ENCODE measurements around the gene TRAF3.

TRAF3 gene

GRCh38 chr14:102931580-102932285 lies 154.5 kb downstream of the TRAF3 start:
- no peaks in the 10 kb centered on the region for H3K9me3 Mint-ChIP-seq
- H3K4me3 Mint-ChIP-seq = no peak overlapping the region
- peaks cover 11 to 14% of the 10 kb centered on the region in 2 donors for H3K36me3 Mint-ChIP-seq
- DNase-seq (no peak), ATAC-seq (replicated peaks) (no peak)
- peaks cover 9 to 22% of the 10 kb centered on the region in 2 donors for H3K27me3 Mint-ChIP-seq
- H3K4me1 Mint-ChIP-seq = peaks cover 12 to 20% of the 10 kb centered on the region in 2 donors
- no peak overlapping the region for H3K27ac Mint-ChIP-seq

GRCh38 chr14:102932484-102933248 lies 155.4 kb downstream of the TRAF3 start:
- Mint-ChIP-seq H3K36me3 (peaks cover 15 to 21% of the 10 kb centered on the region in 2 donors), H3K27me3 (peaks cover 4 to 15% of the 10 kb centered on the region in 2 donors), H3K4me3 (no peak overlapping the region), H3K27ac (no peak overlapping the region), H3K4me1 (peaks cover 8 to 20% of the 10 kb centered on the region in 2 donors), H3K9me3 (no peaks in the 10 kb centered on the region)
- DNase-seq = no peak
- ATAC-seq (replicated peaks) = no peak

GRCh38 chr14:102933618-102934231 lies 156.5 kb downstream of the TRAF3 start:
- peaks cover 8 to 12% of the 10 kb centered on the region in 2 donors for H3K4me1 Mint-ChIP-seq

GRCh38 chr14:102935756-102936155 lies 158.5 kb downstream of the TRAF3 start:
- H3K27ac Mint-ChIP-seq = no peak overlapping the region
- H3K9me3 Mint-ChIP-seq = no peaks in the 10 kb centered on the region
- DNase-seq (no peak), ATAC-seq (replicated peaks) (no peak)
- H3K4me3 Mint-ChIP-seq = no peak overlapping the region
- peaks cover 23 to 37% of the 10 kb centered on the region in 2 donors for H3K36me3 Mint-ChIP-seq
- peaks cover 4 to 5% of the 10 kb centered on the region in 2 donors for H3K4me1 Mint-ChIP-seq
- peaks cover 1 to 3% of the 10 kb centered on the region in 2 donors for H3K27me3 Mint-ChIP-seq

More at GRCh38 chr14:102933618-102934231, 156.5 kb downstream of the TRAF3 start:
- no peaks in the 10 kb centered on the region for H3K9me3 Mint-ChIP-seq
- H3K27me3 Mint-ChIP-seq = peaks cover 4 to 7% of the 10 kb centered on the region in 2 donors
- no peak for ATAC-seq (replicated peaks)
- H3K4me3 Mint-ChIP-seq = no peak overlapping the region
- H3K27ac Mint-ChIP-seq = no peak overlapping the region
- H3K36me3 Mint-ChIP-seq = peaks cover 15 to 25% of the 10 kb centered on the region in 2 donors
- DNase-seq = no peak

GRCh38 chr14:102937331-102938175 lies 160.3 kb downstream of the TRAF3 start:
- ATAC-seq (replicated peaks) (no peak), DNase-seq (no peak)
- Mint-ChIP-seq H3K9me3 (no peaks in the 10 kb centered on the region), H3K27me3 (no peaks in the 10 kb centered on the region), H3K27ac (no peak overlapping the region), H3K4me1 (peaks cover 2 to 5% of the 10 kb centered on the region in 2 donors), H3K4me3 (no peak overlapping the region), H3K36me3 (peaks cover 25 to 50% of the 10 kb centered on the region in 2 donors)

GRCh38 chr14:102938191-102938590 lies 160.9 kb downstream of the TRAF3 start:
- no peak for ATAC-seq (replicated peaks)
- Mint-ChIP-seq H3K4me3 (no peak overlapping the region), H3K27ac (no peak overlapping the region), H3K9me3 (no peaks in the 10 kb centered on the region), H3K4me1 (peaks cover 2 to 5% of the 10 kb centered on the region in 2 donors), H3K27me3 (no peaks in the 10 kb centered on the region), H3K36me3 (peaks cover 25 to 51% of the 10 kb centered on the region in 2 donors)
- no peak for DNase-seq

- Mint-ChIP-seq H3K27ac (no peak overlapping the region), H3K9me3 (no peaks in the 10 kb centered on the region), H3K27me3 (no peaks in the 10 kb centered on the region), H3K4me3 (no peak overlapping the region), H3K4me1 (peaks cover 2 to 5% of the 10 kb centered on the region in 2 donors), H3K36me3 (peaks cover 29 to 53% of the 10 kb centered on the region in 2 donors)
- no peak for DNase-seq
- no peak for ATAC-seq (replicated peaks)
These were observed 162.1 kb downstream of the TRAF3 start for GRCh38 chr14:102939329-102939728.

- Mint-ChIP-seq H3K27me3 (no peaks in the 10 kb centered on the region), H3K4me3 (no peak overlapping the region), H3K4me1 (peaks cover 2 to 5% of the 10 kb centered on the region in 2 donors), H3K36me3 (peaks cover 33 to 56% of the 10 kb centered on the region in 2 donors), H3K27ac (no peak overlapping the region), H3K9me3 (no peaks in the 10 kb centered on the region)
- no peak for ATAC-seq (replicated peaks)
- DNase-seq = no peak
These were observed 162.7 kb downstream of the TRAF3 start for GRCh38 chr14:102939820-102940561.

- no peak overlapping the region for H3K4me3 Mint-ChIP-seq
- H3K9me3 Mint-ChIP-seq = no peaks in the 10 kb centered on the region
- peaks cover 37 to 64% of the 10 kb centered on the region in 2 donors for H3K36me3 Mint-ChIP-seq
- no peaks in the 10 kb centered on the region for H3K27me3 Mint-ChIP-seq
- DNase-seq (no peak), ATAC-seq (replicated peaks) (no peak)
- H3K4me1 Mint-ChIP-seq = peaks cover 2 to 5% of the 10 kb centered on the region in 2 donors
- no peak overlapping the region for H3K27ac Mint-ChIP-seq
These were observed 163.6 kb downstream of the TRAF3 start for GRCh38 chr14:102940729-102941362.

GRCh38 chr14:102941419-102942011 lies 164.3 kb downstream of the TRAF3 start:
- H3K27me3 Mint-ChIP-seq = no peaks in the 10 kb centered on the region
- ATAC-seq (replicated peaks) (peak; percentile 53 to 54), DNase-seq (no peak)
- no peak overlapping the region for H3K27ac Mint-ChIP-seq
- peaks cover 41 to 65% of the 10 kb centered on the region in 2 donors for H3K36me3 Mint-ChIP-seq
- H3K4me3 Mint-ChIP-seq = no peak overlapping the region
- no peaks in the 10 kb centered on the region for H3K4me1 Mint-ChIP-seq
- H3K9me3 Mint-ChIP-seq = no peaks in the 10 kb centered on the region

GRCh38 chr14:102942069-102942468 lies 164.8 kb downstream of the TRAF3 start:
- H3K27me3 Mint-ChIP-seq = no peaks in the 10 kb centered on the region
- DNase-seq (no peak), ATAC-seq (replicated peaks) (no peak)
- no peak overlapping the region for H3K4me3 Mint-ChIP-seq
- peak overlapping the region; percentile 25 for H3K27ac Mint-ChIP-seq
- no peaks in the 10 kb centered on the region for H3K9me3 Mint-ChIP-seq
- H3K36me3 Mint-ChIP-seq = peaks cover 39 to 65% of the 10 kb centered on the region in 2 donors
- H3K4me1 Mint-ChIP-seq = no peaks in the 10 kb centered on the region

GRCh38 chr14:102943454-102943853 lies 166.2 kb downstream of the TRAF3 start:
- Mint-ChIP-seq H3K36me3 (peaks cover 41 to 65% of the 10 kb centered on the region in 2 donors), H3K4me1 (no peaks in the 10 kb centered on the region), H3K4me3 (peak overlapping the region in 1 of 2 donors; percentile 47), H3K27me3 (no peaks in the 10 kb centered on the region), H3K9me3 (no peaks in the 10 kb centered on the region), H3K27ac (no peak overlapping the region)
- ATAC-seq (replicated peaks) (no peak), DNase-seq (no peak)
